Keratinocyte (primary cell): Measurements from ENCODE around the gene ABR.

Source experiments
- EZH2 ChIP-seq: IDR thresholded peaks from one replicate; pipeline ENCODE4 v1.6.1; 2012; ENCODE audit warnings: inconsistent platforms, mild to moderate bottlenecking, low read length, moderate library complexity
- TF ChIP-seq, protein P1 (sequence below), 3 experiments: IDR thresholded peaks in 1 of 3; conservative IDR thresholded peaks in 1 of 3; optimal IDR thresholded peaks in 1 of 3; 2 replicates in 2 of 3; 3 replicates in 1 of 3; pipeline versions ENCODE3 to v1.5.1; 2011; ENCODE audit warnings: low read length in 3 of 3, mild to moderate bottlenecking in 3 of 3, moderate library complexity in 2 of 3, control low read depth in 1 of 3, inconsistent platforms in 1 of 3; ENCODE audit not compliant: insufficient read depth in 2 of 3; ENCODE audit errors: extremely low read depth in 1 of 3

DNA sequence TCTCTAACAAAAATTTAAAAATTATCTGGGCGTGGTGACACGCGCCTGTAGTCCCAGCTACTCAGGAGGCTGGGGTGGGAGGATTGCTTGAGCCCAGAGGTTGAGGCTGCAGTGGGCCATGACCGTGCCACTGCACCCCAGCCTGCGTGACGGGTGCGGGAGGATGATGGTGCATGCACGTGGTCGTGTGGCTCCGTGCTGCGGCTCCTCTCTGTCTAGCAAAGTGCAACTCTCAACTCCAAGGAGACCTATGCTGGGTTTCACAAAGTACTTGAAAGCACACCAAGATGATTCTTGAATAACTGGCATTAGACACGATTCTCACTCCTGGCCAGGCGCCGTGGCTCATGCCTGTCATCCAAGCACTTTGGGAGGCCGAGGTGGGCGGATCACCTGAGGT, 226.0 kb downstream of the ABR start:
- no peak for TF ChIP-seq EZH2
- TF ChIP-seq, protein P1, sequence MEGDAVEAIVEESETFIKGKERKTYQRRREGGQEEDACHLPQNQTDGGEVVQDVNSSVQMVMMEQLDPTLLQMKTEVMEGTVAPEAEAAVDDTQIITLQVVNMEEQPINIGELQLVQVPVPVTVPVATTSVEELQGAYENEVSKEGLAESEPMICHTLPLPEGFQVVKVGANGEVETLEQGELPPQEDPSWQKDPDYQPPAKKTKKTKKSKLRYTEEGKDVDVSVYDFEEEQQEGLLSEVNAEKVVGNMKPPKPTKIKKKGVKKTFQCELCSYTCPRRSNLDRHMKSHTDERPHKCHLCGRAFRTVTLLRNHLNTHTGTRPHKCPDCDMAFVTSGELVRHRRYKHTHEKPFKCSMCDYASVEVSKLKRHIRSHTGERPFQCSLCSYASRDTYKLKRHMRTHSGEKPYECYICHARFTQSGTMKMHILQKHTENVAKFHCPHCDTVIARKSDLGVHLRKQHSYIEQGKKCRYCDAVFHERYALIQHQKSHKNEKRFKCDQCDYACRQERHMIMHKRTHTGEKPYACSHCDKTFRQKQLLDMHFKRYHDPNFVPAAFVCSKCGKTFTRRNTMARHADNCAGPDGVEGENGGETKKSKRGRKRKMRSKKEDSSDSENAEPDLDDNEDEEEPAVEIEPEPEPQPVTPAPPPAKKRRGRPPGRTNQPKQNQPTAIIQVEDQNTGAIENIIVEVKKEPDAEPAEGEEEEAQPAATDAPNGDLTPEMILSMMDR (optimal IDR thresholded peaks at IDR 0.05 in 1 of 3, IDR thresholded peaks at IDR 0.05 in 1 of 3, conservative IDR thresholded peaks at IDR 0.05 in 1 of 3; ENCODE audit: extremely low read depth in 1 of 3, insufficient read depth in 2 of 3, low read length in 3 of 3), result no peak
